HG03159 (cell line): ENCODE measurements around the gene PRDM1.

ENCODE experiments used
- ATAC-seq: cut with Tn5 transposase; IDR thresholded peaks from one replicate; pipeline ENCODE4 v1.9.1; 2021; ENCODE audit warnings: mild to moderate bottlenecking, moderate library complexity; ENCODE audit not compliant: unreplicated experiment

Gene PRDM1

DNA sequence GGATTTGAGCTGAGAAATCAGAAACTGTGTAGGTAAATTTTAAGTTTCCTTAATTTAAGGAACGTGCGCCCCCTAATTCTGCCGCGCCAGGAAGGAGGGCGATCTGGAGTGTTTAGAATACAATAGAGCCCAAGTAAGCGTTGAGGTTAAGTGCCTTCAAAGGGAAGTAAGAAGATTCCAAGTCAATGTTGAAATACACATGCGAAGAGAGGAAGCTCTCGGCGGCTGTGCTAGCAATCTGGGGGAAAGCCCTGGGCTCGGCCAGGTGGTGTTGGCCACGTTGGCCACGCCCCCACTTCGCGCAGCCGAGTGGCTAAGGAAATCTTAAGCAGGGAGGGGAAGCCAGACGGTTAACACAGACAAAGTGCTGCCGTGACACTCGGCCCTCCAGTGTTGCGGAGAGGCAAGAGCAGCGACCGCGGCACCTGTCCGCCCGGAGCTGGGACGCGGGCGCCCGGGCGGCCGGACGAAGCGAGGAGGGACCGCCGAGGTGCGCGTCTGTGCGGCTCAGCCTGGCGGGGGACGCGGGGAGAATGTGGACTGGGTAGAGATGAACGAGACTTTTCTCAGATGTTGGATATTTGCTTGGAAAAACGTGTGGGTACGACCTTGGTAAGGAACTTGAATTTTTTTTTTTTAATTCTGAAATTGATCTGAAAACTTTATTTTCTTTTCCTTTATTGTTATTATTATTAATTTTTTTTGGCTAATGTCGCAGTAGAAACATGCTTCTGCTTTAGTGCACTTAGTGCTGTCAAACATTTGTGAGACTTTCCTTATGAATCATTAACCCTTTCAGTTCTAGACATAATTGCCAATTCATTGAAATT, at the start of gene PRDM1:
TSS of gene PRDM1 (plus strand) at position 353 of the 830 bp plus-strand sequence. CDS start at position 571, 218 bp downstream.
- ATAC-seq: peak; percentile 71

DNA sequence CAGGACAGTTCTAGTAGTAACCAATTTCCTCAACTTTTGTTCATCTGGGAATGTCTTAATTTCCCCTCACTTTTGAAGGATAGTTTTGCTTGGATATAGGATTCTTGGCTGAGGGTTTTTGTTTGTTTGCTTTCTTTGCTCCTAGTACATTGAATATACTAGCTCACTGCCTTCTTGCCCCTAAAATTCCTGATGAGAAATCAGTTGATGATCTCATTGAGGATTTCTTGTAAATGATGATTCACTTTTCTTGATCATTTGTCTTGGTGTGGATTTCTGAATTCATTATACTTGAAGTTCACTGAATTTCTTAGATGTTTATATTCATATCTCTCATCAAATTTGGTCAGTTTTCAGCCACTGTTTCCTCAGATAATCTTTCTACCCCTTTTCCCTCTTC, 49.1 kb upstream of the PRDM1 start:
- no peak for ATAC-seq

DNA sequence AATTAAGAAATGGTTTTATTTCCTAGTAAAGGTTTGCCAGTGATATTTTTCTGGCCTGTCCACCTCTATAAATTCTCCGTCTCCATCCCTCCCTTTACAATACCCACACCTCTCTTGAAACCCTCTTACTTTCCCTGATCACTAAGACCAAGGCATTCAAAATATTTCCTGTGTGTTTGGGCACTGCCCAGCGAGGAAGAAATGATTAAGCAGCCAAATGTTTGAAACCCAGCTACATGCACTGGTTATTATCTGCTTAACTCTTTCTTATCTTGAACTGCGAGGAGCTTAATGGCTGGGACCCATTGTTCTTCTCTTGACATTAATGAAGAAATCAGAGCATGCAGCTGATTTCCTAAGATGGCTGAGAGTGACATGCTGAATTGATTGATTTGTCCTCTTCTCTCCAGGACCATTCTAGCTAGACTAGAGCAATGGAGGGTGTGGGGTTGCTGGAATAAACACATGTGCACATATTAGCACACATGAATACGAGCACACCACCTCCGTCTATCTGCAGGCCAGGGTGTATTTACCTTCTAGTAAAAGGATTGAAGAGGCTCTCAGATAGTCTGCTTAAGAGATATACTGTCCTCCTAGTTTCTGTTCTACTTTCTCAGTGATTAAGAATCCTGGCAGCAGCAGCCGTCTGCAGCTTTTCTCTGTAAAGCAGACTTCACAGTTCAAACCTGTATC, 46.1 kb upstream of the PRDM1 start:
- ATAC-seq: no peak

DNA sequence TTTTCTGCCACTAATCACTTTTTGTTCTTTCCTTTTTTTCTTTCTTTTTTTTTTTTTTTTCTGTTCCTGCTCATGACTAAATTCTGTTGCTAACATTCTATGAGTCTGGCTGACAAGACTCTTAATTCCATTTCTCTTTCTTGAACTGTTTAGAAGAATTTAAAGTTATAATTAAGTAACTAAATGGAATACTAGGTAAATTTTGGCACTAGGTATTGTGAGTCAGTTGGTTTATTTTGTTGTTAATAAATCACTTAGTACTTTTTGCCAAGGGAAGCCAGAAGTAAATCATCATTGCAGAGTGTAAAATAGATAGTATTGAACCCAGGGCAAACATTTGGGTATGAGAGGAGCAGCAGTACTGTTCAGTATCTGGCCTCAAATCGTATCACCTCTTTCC, 42.0 kb upstream of the PRDM1 start:
- ATAC-seq: no peak

DNA sequence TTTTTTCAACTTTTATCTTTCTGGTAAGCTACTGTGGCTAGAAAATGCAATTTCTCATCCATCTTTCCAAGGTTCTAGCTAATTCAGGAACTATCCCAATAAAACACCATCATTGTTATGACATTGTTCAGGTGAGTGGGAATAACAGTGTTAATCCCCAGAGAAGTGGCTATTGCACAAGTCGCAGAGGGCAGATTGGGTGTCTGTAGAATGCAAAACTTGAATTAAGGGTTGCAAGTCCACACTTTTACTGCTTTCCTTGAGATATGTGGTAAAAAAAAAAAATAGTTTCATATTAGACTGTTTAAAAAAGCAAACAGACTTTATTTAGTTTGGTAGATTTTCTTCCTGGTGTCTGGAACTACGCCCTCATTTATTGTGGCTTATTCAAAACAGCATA, 41.1 kb upstream of the PRDM1 start:
- no peak for ATAC-seq

DNA sequence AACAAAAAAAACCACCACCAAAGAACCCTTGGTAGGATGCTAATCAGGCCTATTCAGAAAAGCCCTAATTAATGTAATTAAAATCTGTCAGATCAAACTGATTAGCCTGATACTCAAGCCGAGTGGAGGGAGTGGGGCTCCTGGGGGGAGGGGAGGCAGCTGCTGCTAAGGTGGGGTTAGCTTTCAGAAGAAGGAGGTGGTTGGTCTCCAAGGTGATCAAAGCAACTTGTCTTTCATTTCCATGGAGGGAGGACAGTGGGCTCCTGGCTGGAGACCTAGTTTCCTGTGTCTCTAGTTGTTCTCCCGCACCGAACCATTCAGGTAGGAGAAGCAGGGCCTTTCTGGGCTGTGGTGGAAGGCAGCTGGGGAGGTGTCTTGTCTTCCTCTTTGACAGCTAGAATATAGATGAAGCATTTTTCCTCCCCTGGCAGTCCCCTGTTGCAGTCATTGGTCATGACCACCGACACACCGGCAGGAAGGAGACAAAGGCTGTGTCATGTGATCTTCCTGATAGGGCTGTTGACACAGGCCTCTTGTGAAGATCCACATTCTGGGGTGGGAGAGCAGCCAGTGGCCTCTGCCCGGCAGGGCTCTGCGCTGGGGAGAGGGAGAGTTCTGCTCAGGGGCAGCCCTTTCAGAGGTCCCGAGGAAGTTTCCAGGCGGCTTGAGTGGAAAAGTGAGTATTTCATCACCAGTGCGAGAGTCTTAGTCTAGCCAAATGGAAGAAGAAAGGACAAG, 39.9 kb upstream of the PRDM1 start:
- no peak for ATAC-seq

DNA sequence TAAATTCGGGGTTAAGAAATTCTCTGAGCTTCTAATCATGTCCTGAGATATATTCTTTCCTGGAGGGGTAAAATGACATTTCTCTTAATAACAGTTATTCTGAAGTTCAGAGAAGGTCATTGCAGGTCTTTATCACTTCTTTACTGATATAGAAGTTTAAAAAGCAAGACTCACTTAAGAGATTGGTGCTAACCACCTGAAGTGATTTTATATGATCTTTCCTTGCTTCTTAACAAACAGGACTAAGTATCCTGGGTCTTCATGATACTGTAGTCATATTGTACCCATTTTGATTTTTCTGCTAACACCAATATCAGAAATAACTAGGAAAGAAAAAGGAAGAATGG, 39.3 kb upstream of the PRDM1 start:
- no peak for ATAC-seq

DNA sequence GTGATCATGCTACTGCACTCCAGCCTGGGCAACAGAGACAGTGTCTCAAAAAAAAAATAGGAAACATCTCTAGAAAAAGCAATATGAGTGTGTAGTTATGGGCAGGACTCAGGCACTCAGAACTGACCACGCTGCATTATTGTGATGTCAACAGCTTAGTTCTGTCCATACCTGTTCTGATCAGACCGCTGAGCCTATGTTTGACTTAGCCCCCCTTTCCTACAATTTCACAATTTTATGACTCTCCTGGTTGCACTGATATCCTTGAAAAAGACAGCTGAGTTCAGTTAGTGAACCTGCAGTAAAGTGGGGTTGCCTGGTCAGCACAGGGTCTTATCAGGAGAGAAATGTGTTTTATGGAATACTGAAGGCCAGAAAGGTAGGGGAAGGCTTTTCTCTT, 37.8 kb upstream of the PRDM1 start:
- ATAC-seq: no peak

DNA sequence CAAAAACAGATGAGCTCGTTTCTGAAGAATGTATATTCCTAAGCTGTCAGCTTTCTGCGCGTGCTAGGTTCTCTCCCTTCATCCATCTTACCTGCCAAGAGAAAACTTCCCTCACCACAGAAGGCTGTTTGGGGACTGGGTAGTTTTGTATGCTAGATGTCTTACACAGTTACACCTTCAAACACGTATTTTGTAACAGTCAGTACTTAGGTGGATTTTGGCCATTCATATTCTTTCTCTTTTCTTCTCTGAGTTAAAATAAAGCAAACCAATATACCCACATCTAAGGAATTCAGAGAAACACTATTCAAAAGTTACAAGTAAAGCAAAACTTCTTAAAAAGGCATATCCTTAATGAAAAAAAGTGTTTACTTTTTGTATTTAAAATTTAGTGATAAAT, 35.6 kb upstream of the PRDM1 start:
- ATAC-seq: no peak

DNA sequence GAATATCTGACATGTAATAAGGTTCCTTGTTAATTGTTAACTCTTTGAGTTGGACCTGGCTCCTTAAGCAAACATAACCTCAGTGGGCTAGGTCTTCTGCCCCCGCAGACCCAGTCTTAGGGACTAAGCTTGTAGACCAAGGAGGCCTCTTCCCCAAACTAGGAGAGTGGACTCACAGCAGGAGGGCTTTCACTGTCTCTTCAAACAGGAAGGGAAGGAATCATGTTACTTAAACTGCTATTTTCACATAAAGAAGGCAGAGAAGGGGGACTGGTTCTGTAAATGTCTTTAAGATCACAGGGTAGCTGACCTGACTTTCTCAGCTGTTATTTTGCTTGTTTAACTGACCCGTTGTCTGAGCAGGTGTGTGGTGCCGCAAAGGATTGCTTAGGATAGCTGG, 34.9 kb upstream of the PRDM1 start:
- no peak for ATAC-seq

DNA sequence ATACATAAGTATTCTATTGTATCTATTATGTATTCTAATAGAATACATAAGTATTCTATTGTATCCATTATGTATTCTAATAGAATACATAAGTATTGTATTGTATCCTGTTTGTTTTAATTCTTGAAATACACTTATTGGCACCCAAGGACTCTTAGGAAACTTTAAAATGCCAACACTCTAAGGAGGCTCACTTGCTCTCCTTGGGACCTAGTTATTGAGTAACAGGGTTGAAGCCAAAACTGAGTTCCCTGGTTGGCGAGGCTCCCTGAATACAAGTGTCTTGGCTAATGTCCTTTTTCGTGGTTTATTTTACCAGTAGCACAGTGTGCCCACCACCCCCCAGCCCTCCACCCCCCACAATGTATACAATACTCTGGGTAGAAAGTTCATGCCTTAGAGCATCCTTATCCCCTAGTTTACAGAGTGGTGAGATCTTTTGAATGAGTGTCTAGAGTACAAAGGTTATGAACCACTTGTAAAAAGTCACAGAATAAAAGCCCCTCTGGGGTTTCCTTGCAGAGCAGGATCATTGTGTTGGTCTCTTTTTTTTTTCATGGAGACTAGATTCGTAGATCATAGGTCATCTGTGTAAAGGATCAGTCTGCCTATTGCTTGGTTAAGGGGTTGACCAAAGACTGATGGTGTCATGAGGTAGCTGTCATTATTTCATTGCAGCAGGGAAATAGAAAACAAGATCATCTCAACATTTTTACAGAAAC, 32.5 kb upstream of the PRDM1 start:
- ATAC-seq: no peak

DNA sequence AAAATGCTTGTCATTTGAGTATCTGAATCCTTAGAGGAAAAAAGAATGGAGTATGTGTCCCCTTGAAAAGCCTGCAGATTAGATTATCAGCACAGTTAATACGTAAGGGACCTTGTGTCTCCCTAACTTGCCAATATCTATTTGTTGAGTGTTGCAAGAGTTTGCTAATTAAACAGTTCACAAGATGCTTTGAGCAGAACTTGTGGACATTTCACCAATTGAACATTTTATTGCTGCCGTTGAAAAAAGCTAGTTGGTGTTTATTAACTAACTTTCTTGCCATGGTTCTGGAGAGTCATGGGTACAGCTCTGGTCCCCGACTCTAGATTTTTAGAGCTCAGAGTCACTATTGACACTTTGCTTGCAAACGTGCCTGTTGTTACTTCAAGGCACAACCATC, 30.6 kb upstream of the PRDM1 start:
- ATAC-seq: no peak

DNA sequence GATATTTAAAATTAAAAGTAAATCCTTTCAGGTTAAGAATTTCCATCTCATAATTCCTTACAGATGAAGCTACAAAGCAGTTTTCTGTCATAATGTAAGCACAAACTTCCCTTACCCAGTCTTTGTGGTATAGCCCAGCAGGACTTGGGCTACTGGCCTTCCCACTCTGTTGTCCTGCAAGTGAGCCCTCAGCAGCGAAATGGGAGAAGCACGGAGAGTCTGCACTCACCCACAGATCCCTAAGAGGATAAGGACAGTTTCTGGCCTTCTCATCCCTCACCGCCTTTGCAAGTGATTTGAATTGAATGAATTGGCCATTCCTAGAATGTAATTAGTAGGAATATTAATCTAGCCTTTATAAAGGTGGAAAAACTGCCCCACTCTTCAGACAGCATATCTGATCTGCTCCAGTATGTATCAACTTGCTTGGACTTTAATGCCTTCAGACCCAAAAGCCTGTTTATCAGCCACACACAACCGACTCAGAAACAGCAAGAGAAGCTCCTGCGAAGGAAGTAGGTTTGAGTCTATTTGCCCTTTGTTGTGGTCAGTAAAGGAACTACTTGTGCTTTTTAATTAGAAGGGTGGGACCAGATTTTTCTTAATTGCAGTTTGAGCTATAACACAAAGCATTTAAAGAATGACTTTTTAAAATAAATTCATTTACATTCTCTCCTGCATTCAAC, 29.9 kb upstream of the PRDM1 start:
- ATAC-seq: no peak

DNA sequence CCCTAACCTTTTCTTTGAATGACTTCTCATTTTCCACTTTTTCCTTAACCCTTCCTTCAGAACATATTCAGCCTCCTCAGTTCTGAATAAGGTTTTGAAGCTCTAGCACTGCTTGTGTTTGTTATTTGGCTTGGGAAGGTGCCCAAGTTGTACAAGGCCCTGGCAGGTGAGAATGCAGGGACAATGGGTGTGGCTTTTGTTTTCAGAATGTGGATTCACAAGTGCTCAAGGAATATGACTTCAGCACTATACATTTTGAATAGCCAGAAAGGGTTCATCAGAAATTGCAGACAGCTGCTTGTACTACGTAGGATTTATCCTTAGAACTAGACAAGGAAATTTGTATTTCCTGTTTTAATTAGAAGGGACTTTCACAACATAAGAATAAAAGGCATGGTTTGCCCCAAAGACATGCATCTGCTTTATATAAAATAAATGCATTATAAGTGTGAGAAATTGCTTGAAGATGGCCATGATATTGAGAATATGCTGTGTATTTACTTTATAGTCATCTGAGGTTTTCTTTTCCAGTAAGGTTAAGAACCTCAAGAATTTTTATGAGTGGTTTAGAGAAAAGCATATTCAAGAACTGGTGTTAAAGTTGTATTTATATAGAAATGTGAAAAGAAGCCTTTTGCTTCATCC, 29.3 kb upstream of the PRDM1 start:
- ATAC-seq: no peak

DNA sequence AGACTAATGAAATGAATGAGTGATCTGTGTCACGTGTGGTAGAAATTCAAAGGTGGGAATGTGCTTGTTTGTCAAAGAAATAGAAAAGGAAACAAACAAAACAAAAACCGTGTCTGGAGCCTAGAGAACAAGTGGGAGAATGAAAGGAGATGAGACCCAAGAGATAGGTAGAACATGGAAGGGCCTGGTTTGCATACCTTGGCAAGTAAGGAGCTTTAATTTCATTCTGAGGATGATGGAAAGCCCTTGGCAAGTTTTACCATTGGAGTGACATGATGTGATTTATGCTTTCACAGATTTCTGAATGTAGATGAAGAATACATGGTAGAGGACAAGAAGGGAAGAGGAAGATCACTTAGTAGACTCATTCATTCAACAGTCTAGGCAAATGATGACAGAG, 26.8 kb upstream of the PRDM1 start:
- no peak for ATAC-seq

DNA sequence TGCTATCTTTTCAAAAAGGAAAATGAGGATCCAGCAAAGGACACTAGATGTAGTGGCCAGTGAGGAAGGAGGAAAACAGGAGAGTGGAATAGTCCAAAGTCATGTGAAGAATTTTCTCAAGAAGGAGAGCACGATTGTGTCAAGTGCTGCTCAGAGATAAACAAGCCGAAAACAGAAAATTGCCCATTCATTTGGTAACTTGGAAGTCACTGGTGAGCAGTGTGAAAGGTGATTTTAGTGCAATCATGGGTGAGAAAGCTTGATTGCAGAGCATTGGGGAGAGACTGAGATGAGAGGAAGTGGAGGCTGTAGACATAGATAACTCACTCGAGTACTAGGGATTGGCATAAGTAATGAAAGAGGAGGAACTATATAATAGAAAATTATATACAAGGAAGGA, 26.0 kb upstream of the PRDM1 start:
- no peak for ATAC-seq

DNA sequence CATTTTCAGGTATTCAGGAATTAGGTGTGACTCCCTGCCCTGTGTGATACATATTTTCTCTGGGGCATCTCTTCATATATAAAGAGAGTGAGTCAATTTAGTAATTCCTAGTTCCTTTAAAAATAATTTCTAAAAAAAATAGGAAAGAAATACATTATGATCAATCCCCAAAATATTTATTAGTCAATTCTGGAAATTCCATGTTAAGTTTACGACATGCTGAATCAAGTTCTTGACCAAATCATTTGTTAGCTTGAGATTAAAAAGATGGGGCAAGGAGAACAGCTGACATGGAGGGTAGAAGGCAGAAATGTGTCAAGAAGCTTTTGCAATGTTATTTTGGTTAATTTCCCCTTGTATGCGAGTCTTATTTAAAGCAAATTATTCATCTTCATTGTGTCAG, 22.7 kb upstream of the PRDM1 start:
- ATAC-seq: no peak

DNA sequence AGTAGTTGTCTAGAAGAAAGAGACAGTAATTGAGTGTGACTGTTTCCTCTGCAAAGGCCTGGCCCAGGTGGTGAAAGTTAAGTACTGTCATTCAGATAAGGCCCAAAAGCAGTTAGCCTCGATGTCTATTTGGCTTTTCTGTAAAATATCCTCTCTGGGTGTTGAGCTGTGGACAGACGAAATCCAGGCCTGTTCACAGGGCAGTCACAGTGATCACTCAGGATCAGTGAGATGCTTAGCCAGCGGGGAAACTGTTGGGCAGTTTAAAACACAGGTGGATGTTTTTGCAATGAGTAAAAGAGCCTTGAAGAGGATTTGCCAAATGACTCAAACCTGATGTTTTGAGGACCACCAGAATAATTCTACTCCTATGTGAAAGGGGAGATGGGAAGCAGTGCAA, 22.0 kb upstream of the PRDM1 start:
- ATAC-seq: no peak

DNA sequence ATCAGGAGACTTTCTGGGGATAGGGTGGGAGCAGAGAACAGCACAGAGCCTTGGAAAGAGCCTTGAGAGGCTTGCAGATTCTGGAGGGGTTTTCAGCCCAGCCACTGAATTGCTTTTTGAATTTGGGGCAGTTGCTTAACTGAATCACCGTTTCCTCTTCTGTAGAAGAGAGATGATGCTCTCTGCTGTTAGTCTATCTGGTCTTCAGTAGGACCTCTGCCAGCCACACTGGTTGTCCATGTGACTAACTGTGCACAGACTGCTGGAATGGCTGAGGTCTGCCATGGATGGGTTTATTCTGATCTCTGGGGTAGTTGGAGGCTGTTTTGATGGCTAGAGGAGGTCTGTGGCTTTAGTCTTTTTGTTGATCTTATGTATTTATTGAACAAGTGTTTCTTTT, 21.4 kb upstream of the PRDM1 start:
- no peak for ATAC-seq

DNA sequence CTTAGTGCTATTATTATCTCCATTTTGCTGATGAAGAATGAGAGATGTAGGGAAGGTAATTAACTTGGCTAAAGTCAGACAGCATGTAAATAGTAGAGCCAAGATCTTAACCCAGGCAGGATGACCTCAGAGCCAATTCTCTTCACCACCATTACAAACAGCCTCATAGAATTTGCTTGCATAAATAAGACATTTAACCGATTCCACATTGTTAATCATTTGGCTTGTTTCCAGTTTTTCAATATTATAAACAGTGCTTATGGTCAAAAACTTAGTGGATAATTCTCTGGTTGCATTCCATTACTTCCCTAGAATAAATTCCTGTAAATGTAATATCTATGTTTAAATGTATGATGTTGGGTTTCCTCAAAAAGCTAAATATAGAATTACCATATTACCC, 19.1 kb upstream of the PRDM1 start:
- ATAC-seq: no peak
